Endothelial cell of umbilical vein (primary cell): ENCODE results near the gene CEBPB. TPM values are rescaled to one million over a fixed set of nuclear protein-coding genes. Genes with fewer than 3 reads are reported as not detected.

Experiments
- BruUV-seq: library from RNA; stranded (reverse); fragments of 400-500 nt; replicated peaks from 2 replicates; lab custom pipeline; 2021; lab: Mats Ljungman, UMichigan
- CTCF ChIA-PET: fragments of 300-600, 350-600 bp; sonication (Branson Sonifier 250); formaldehyde crosslinking; loops from one replicate; lab custom pipeline; 2021; ENCODE audit warnings: antibody characterized with exemption, inconsistent platforms; lab: Charles Lee
- POLR2A ChIA-PET: fragments of 300-600, 350-600 bp; sonication (Branson Sonifier 250); formaldehyde crosslinking; loops from one replicate; lab custom pipeline; 2021; ENCODE audit warnings: antibody characterized with exemption, inconsistent platforms; lab: Charles Lee
- DNase-seq: peaks from one replicate; pipeline ENCODE4 v3.0.0-alpha.2; 2011; ENCODE audit warnings: low read depth, low spot score
- FAIRE-seq: peaks from 2 replicates; lab custom pipeline; 2011; peaks lifted over from hg19 to GRCh38; lab: Jason Lieb, UNC
- H2AFZ ChIP-seq: 2 replicates; pipeline ENCODE4 v1.6.0; 2012; ENCODE audit warnings: low read depth, low read length, control low read depth, inconsistent platforms
- H3K27ac ChIP-seq: 2 replicates; pipeline ENCODE4 v1.5.1; 2011; ENCODE audit warnings: low read depth, mild to moderate bottlenecking, control low read depth, low read length, moderate library complexity; ENCODE audit not compliant: insufficient read depth
- H3K27me3 ChIP-seq, 2 experiments: 2 replicates each; pipeline versions ENCODE4 v1.6.0 to v1.6.1; 2011; ENCODE audit warnings: low read length in 2 of 2, mixed read lengths in 1 of 2; ENCODE audit not compliant: control insufficient read depth in 2 of 2, insufficient read depth in 2 of 2
- H3K36me3 ChIP-seq, 2 experiments: 2 replicates in 1 of 2; 3 replicates in 1 of 2; pipeline ENCODE4 v1.5.1; 2011; ENCODE audit warnings: low read length in 2 of 2, mild to moderate bottlenecking in 1 of 2, moderate library complexity in 1 of 2; ENCODE audit not compliant: control insufficient read depth in 2 of 2, insufficient read depth in 2 of 2; ENCODE audit errors: extremely low read depth in 1 of 2
- H3K4me1 ChIP-seq: 3 replicates; pipeline ENCODE4 v1.5.1; 2011; ENCODE audit warnings: mild to moderate bottlenecking, low read length; ENCODE audit not compliant: control insufficient read depth, insufficient read depth; ENCODE audit errors: extremely low read depth
- H3K4me2 ChIP-seq: 2 replicates; pipeline ENCODE4 v1.6.1; 2011; ENCODE audit warnings: low read length, control low read depth, mixed read lengths; ENCODE audit not compliant: insufficient read depth
- H3K4me3 ChIP-seq, 3 experiments: fragments of 200-600 bp in 1 of 3; sonication (generic), shearing (Covaris generic) in 1 of 3; replicated peaks in 1 of 3; 2 replicates each; pipeline ENCODE4 v1.5.1; 2011 to 2016; ENCODE audit warnings: control low read depth in 3 of 3, low read length in 3 of 3, mild to moderate bottlenecking in 2 of 3, inconsistent platforms in 1 of 3, low read depth in 1 of 3, moderate library complexity in 1 of 3; ENCODE audit not compliant: insufficient read depth in 1 of 3
- H3K79me2 ChIP-seq: 2 replicates; pipeline ENCODE4 v1.6.0; 2012; ENCODE audit warnings: low read length, inconsistent platforms; ENCODE audit not compliant: control insufficient read depth, insufficient read depth
- H3K9ac ChIP-seq: replicated peaks from 2 replicates; pipeline ENCODE3; 2011; ENCODE audit warnings: low read length, control low read depth; ENCODE audit not compliant: insufficient read depth; ENCODE audit errors: extremely low read depth
- H3K9me1 ChIP-seq: replicated peaks from 3 replicates; pipeline ENCODE4 v1.6.0; 2011; ENCODE audit warnings: mild to moderate bottlenecking, low read length; ENCODE audit not compliant: control insufficient read depth, insufficient read depth; ENCODE audit errors: extremely low read depth
- H3K9me3 ChIP-seq: replicated peaks from 2 replicates; pipeline ENCODE4 v1.5.1; 2012; ENCODE audit warnings: low read length, inconsistent platforms; ENCODE audit not compliant: control insufficient read depth, insufficient read depth
- H4K20me1 ChIP-seq: replicated peaks from 2 replicates; pipeline ENCODE3; 2011; ENCODE audit warnings: mild to moderate bottlenecking, low read length; ENCODE audit not compliant: control insufficient read depth, insufficient read depth; ENCODE audit errors: extremely low read depth
- EZH2 ChIP-seq: IDR thresholded peaks from 2 replicates; pipeline ENCODE4 v1.6.1; 2012; ENCODE audit warnings: borderline replicate concordance, low read depth, mild to moderate bottlenecking, moderate library complexity, low read length, inconsistent platforms; ENCODE audit not compliant: severe bottlenecking
- FOS ChIP-seq: IDR thresholded peaks from 2 replicates; pipeline ENCODE4 v1.6.1; 2011; ENCODE audit warnings: mild to moderate bottlenecking, low read length, moderate library complexity, borderline replicate concordance; ENCODE audit not compliant: insufficient read depth
- GATA2 ChIP-seq: IDR thresholded peaks from 2 replicates; pipeline ENCODE4 v1.7.0; 2011; ENCODE audit warnings: low read depth, mild to moderate bottlenecking, moderate library complexity, mixed read lengths, low read length; ENCODE audit not compliant: insufficient read length, insufficient read depth
- POLR2A ChIP-seq: IDR thresholded peaks from 2 replicates; pipeline ENCODE4 v1.6.1; 2012; ENCODE audit warnings: low read depth, mild to moderate bottlenecking, control low read depth, low read length
- POLR2AphosphoS5 ChIP-seq: IDR thresholded peaks from 2 replicates; pipeline ENCODE4 v1.6.1; 2012; ENCODE audit warnings: low read depth, mild to moderate bottlenecking, control low read depth, low read length, moderate library complexity; ENCODE audit not compliant: insufficient read depth
- dilution Hi-C: fragments of 300-500 bp; cut with MboI; formaldehyde crosslinking; loops from one replicate; pipeline ENCODE4 v1.15.0; 2019; ENCODE audit warnings: low sequenced_read_pairs; ENCODE audit not compliant: extremely low pct_ligation_motif_present
- intact Hi-C: fragments of 100-400 bp; cut with micrococcal nuclease; formaldehyde crosslinking; loops from one replicate; pipeline ENCODE4 v1.10.0; 2022
- polyA plus RNA-seq, 4 experiments: library from polyadenylated mRNA; depleted of rRNA in 3 of 4; stranded (reverse) in 3 of 4; unstranded in 1 of 4; fragments of >200 nt; gene quantifications; 2 replicates each; pipeline versions ENCODE4 v1.2.1 to v1.2.3, GENCODE V29; 2011 to 2012; ENCODE audit warnings: missing spikeins in 1 of 4
- total RNA-seq: library from RNA; stranded (reverse); gene quantifications from 2 replicates; pipeline ENCODE4 v1.2.3, GENCODE V29; 2021
- TF ChIP-seq, protein P1 (sequence below), 2 donors: IDR thresholded peaks; 1 replicate in 1 of 2; 2 replicates in 1 of 2; pipeline ENCODE4 v1.5.1; 2011; ENCODE audit warnings: low read length in 2 of 2, mild to moderate bottlenecking in 2 of 2, moderate library complexity in 2 of 2, control low read depth in 1 of 2, inconsistent platforms in 1 of 2, low read depth in 1 of 2; ENCODE audit not compliant: insufficient read depth in 1 of 2; ENCODE audit errors: extremely low read depth in 1 of 2
- TF ChIP-seq, protein P2 (sequence below): IDR thresholded peaks from 2 replicates; pipeline ENCODE4 v1.6.1; 2011; ENCODE audit not compliant: insufficient read depth, insufficient read length

The CEBPB gene
- total and polyA plus RNA-seq, 2 donors (not counting 3 experiments of a cell fraction or from before 2014, with no cell fraction given) = 3.7 to 11.4 TPM

DNA sequence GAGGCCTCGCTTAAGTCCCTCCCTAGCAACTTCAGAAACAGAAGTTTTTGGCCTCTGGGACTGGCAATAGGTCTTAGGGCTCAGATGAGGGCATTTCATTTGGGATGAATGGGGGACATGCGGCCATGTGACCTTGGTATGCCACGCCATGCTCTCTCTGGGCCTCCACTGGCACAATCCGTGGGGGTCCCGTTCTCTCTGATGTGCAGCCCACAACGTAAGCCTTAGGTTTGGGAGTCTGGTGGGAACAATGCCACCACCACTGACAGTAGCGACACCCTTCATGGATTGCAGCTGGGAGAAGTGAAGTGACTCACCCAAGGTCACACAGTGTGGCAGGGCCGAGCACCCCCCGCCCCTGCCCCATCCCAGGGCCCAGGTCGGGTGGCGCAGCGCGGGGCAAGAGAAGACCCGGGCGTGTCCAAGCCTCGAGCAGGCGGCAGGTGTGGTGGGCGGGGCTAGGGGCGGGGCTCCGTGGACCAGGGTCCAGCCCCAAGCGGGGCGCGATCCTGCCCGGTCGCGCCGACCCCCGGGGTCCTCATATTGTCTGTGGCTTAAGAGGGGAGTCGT is 864 bp upstream of the CEBPB start:
- H4K20me1 ChIP-seq = no peaks in the 10 kb centered on the region
- CTCF ChIA-PET = interaction anchor here (0.9 to 5.5 kb wide), 7 partner anchors 210 to 560 kb away, joined by 3 to 52 read pairs (median 5); no protein-coding TSS in a partner anchor
- no peaks in the 10 kb centered on the region for H3K9me3 ChIP-seq
- H3K4me3 ChIP-seq = peak overlapping the region in 1 of 3 experiments; percentile 60
- no peaks in the 10 kb centered on the region for H3K9me1 ChIP-seq
- POLR2A ChIA-PET = no interaction called here
- H3K9ac ChIP-seq = no peak overlapping the region
- intact Hi-C loops (loop anchor here (1.0 to 2.0 kb wide), 4 partner anchors 189 to 391 kb away; no protein-coding TSS in a partner anchor), dilution Hi-C loops (no loop called here)
- TF ChIP-seq, protein P1, sequence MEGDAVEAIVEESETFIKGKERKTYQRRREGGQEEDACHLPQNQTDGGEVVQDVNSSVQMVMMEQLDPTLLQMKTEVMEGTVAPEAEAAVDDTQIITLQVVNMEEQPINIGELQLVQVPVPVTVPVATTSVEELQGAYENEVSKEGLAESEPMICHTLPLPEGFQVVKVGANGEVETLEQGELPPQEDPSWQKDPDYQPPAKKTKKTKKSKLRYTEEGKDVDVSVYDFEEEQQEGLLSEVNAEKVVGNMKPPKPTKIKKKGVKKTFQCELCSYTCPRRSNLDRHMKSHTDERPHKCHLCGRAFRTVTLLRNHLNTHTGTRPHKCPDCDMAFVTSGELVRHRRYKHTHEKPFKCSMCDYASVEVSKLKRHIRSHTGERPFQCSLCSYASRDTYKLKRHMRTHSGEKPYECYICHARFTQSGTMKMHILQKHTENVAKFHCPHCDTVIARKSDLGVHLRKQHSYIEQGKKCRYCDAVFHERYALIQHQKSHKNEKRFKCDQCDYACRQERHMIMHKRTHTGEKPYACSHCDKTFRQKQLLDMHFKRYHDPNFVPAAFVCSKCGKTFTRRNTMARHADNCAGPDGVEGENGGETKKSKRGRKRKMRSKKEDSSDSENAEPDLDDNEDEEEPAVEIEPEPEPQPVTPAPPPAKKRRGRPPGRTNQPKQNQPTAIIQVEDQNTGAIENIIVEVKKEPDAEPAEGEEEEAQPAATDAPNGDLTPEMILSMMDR (IDR thresholded peaks at IDR 0.05; ENCODE audit: extremely low read depth in 1 of 2, insufficient read depth in 1 of 2, low read depth in 1 of 2, low read length in 2 of 2) = no peak
- TF ChIP-seq, protein P2, sequence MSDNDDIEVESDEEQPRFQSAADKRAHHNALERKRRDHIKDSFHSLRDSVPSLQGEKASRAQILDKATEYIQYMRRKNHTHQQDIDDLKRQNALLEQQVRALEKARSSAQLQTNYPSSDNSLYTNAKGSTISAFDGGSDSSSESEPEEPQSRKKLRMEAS = no peak
- TF ChIP-seq POLR2A = no peak
- no peak for TF ChIP-seq GATA2
- TF ChIP-seq FOS = no peak
- no peak for TF ChIP-seq EZH2
- no peak for TF ChIP-seq POLR2AphosphoS5
- H3K27me3 ChIP-seq = peaks cover 0 to 2% of the 10 kb centered on the region in 2 experiments
- FAIRE-seq = no peak
- no peak for DNase-seq
- peak overlapping the region; percentile 52 for H2AFZ ChIP-seq
- BruUV-seq = no TSS peak
- H3K27ac ChIP-seq = no peak overlapping the region
- no peaks in the 10 kb centered on the region for H3K36me3 ChIP-seq
- H3K4me2 ChIP-seq = peak overlapping the region; percentile 35
- peaks cover 12% of the 10 kb centered on the region for H3K4me1 ChIP-seq
- peaks cover 11% of the 10 kb centered on the region for H3K79me2 ChIP-seq
